IMR-90 (cell line): ENCODE results near the gene NUDT9. TPM values are rescaled to one million over a fixed set of nuclear protein-coding genes. Genes with fewer than 3 reads are reported as not detected.

Source experiments
- ATAC-seq: fragments of 200-7000 bp; cut with Tn5 transposase; 2 replicates; pipeline ENCODE4 v1.9.1; 2020; ENCODE audit warnings: low read depth, mild to moderate bottlenecking, moderate library complexity
- BruUV-seq: library from RNA; stranded (reverse); fragments of 400-500 nt; replicated peaks from 2 replicates; lab custom pipeline; 2021; lab: Mats Ljungman, UMichigan
- CTCF ChIA-PET: fragments of 300-600 bp; formaldehyde crosslinking; extraction: SDS; loops from one replicate; lab custom pipeline; 2021; ENCODE audit warnings: antibody characterized with exemption; lab: Yijun Ruan, JAX
- POLR2A ChIA-PET: fragments of 300-600 bp; sonication (Branson Sonifier 250); formaldehyde crosslinking; loops from one replicate; lab custom pipeline; 2022; ENCODE audit warnings: antibody characterized with exemption; ENCODE audit not compliant: unreplicated experiment; lab: Charles Lee
- DNase-seq: peaks from one replicate; pipeline ENCODE4 v3.0.0; 2013
- H2AFZ ChIP-seq: replicated peaks from 2 replicates; pipeline ENCODE3; 2013; ENCODE audit warnings: low read length, mild to moderate bottlenecking; ENCODE audit not compliant: poor library complexity
- H2AK5ac ChIP-seq: 2 replicates; pipeline ENCODE4 v1.6.1; 2013; ENCODE audit warnings: low read depth, low read length, inconsistent platforms
- H2AK9ac ChIP-seq: replicated peaks from 2 replicates; pipeline ENCODE3; 2013; ENCODE audit warnings: mild to moderate bottlenecking, low read depth, low read length, moderate library complexity; ENCODE audit not compliant: poor library complexity
- H2BK120ac ChIP-seq: 2 replicates; pipeline ENCODE4 v1.6.1; 2013; ENCODE audit warnings: low read depth, low read length, inconsistent platforms
- H2BK15ac ChIP-seq: 3 replicates; pipeline ENCODE4 v1.6.1; 2013; ENCODE audit warnings: low read depth, low read length, inconsistent platforms
- H2BK20ac ChIP-seq: 2 replicates; pipeline ENCODE4 v1.6.1; 2013; ENCODE audit warnings: low read depth, mild to moderate bottlenecking, inconsistent platforms, low read length, moderate library complexity
- H2BK5ac ChIP-seq: 2 replicates; pipeline ENCODE4 v1.6.1; 2013; ENCODE audit warnings: mild to moderate bottlenecking, low read depth, low read length, inconsistent platforms; ENCODE audit not compliant: poor library complexity, severe bottlenecking
- H3K14ac ChIP-seq: replicated peaks from 2 replicates; pipeline ENCODE4 v1.6.1; 2013; ENCODE audit warnings: low read depth, low read length, inconsistent platforms
- H3K18ac ChIP-seq: 2 replicates; pipeline ENCODE4 v1.6.1; 2013; ENCODE audit warnings: low read depth, low read length, control low read depth
- H3K23ac ChIP-seq: 2 replicates; pipeline ENCODE4 v1.6.1; 2013; ENCODE audit warnings: low read depth, low read length, inconsistent platforms
- H3K27ac ChIP-seq: 2 replicates; pipeline ENCODE4 v1.5.1; 2013; ENCODE audit warnings: mild to moderate bottlenecking, control low read depth, low read length; ENCODE audit not compliant: insufficient read depth
- H3K27me3 ChIP-seq: 2 replicates; pipeline ENCODE4 v1.6.1; 2013; ENCODE audit warnings: low read length; ENCODE audit not compliant: control insufficient read depth, insufficient read depth
- H3K36me3 ChIP-seq: 2 replicates; pipeline ENCODE4 v1.6.1; 2013; ENCODE audit warnings: low read length, mixed read lengths; ENCODE audit not compliant: control insufficient read depth, insufficient read depth
- H3K4ac ChIP-seq: 2 replicates; pipeline ENCODE4 v1.6.1; 2013; ENCODE audit warnings: low read depth, low read length, inconsistent platforms
- H3K4me1 ChIP-seq: 2 replicates; pipeline ENCODE4 v1.6.1; 2013; ENCODE audit warnings: low read length, mixed read lengths; ENCODE audit not compliant: control insufficient read depth, insufficient read depth
- H3K4me2 ChIP-seq: 2 replicates; pipeline ENCODE4 v1.6.1; 2013; ENCODE audit warnings: low read depth, mild to moderate bottlenecking, control low read depth, low read length, moderate library complexity
- H3K4me3 ChIP-seq: 2 replicates; pipeline ENCODE4 v1.5.1; 2013; ENCODE audit warnings: low read depth, mild to moderate bottlenecking, control low read depth, low read length, moderate library complexity; ENCODE audit not compliant: insufficient read depth
- H3K56ac ChIP-seq: 2 replicates; pipeline ENCODE4 v1.6.1; 2013; ENCODE audit warnings: low read length, inconsistent platforms; ENCODE audit not compliant: insufficient read depth; ENCODE audit errors: extremely low read depth
- H3K79me1 ChIP-seq, 2 experiments: 2 replicates each; pipeline ENCODE4 v1.6.1; 2013; ENCODE audit warnings: low read length in 2 of 2, inconsistent platforms in 1 of 2, low read depth in 1 of 2
- H3K9ac ChIP-seq: 2 replicates; pipeline ENCODE4 v1.6.1; 2013; ENCODE audit warnings: low read depth, low read length, control low read depth
- H3K9me1 ChIP-seq: 2 replicates; pipeline ENCODE4 v1.6.1; 2013; ENCODE audit warnings: low read length, inconsistent platforms; ENCODE audit not compliant: insufficient read depth
- H3K9me3 ChIP-seq: 2 replicates; pipeline ENCODE4 v1.6.1; 2013; ENCODE audit warnings: low read length; ENCODE audit not compliant: control insufficient read depth, insufficient read depth
- H4K20me1 ChIP-seq: 2 replicates; pipeline ENCODE4 v1.6.1; 2013; ENCODE audit warnings: low read length, inconsistent platforms; ENCODE audit not compliant: insufficient read depth
- H4K5ac ChIP-seq: 2 replicates; pipeline ENCODE4 v1.6.1; 2013; ENCODE audit warnings: mild to moderate bottlenecking, low read depth, low read length, control low read depth
- H4K8ac ChIP-seq, 2 experiments: 2 replicates each; pipeline ENCODE4 v1.6.1; 2013; ENCODE audit warnings: low read depth in 2 of 2, low read length in 2 of 2, control low read depth in 1 of 2, inconsistent platforms in 1 of 2
- H4K91ac ChIP-seq: 2 replicates; pipeline ENCODE4 v1.6.1; 2013; ENCODE audit warnings: low read depth, low read length, inconsistent platforms; ENCODE audit not compliant: insufficient read depth
- BHLHE40 ChIP-seq: fragments of 150-350 bp; IDR thresholded peaks from 2 replicates; pipeline ENCODE4 v1.6.1; 2016; ENCODE audit warnings: mild to moderate bottlenecking, low read depth, low read length
- CEBPB ChIP-seq: IDR thresholded peaks from 2 replicates; pipeline ENCODE4 v1.6.1; 2012; ENCODE audit warnings: low read depth, low read length, improper control_type of control experiment
- CHD1 ChIP-seq: IDR thresholded peaks from 2 replicates; pipeline ENCODE4 v1.6.1; 2012; ENCODE audit warnings: low read depth, low read length, improper control_type of control experiment
- CTCF ChIP-seq: conservative IDR thresholded peaks from 2 replicates; pipeline ENCODE4 v1.5.1; 2012; ENCODE audit warnings: mild to moderate bottlenecking, low read depth, low read length, improper control_type of control experiment
- FOS ChIP-seq: fragments of 150-350 bp; IDR thresholded peaks from 2 replicates; pipeline ENCODE4 v1.6.1; 2016; ENCODE audit warnings: low read depth, low read length
- MAFK ChIP-seq: IDR thresholded peaks from 2 replicates; pipeline ENCODE4 v1.6.1; 2012; ENCODE audit warnings: low read depth, low read length, improper control_type of control experiment
- MAZ ChIP-seq: IDR thresholded peaks from 2 replicates; pipeline ENCODE4 v1.6.1; 2012; ENCODE audit warnings: low read depth, mild to moderate bottlenecking, low read length, improper control_type of control experiment, moderate library complexity, borderline replicate concordance
- MXI1 ChIP-seq: IDR thresholded peaks from 2 replicates; pipeline ENCODE4 v1.6.1; 2012; ENCODE audit warnings: low read depth, mild to moderate bottlenecking, low read length, moderate library complexity, borderline replicate concordance
- NFE2L2 ChIP-seq: fragments of 150-350 bp; IDR thresholded peaks from 2 replicates; pipeline ENCODE4 v1.6.1; 2016; ENCODE audit warnings: low read depth, mild to moderate bottlenecking, low read length
- POLR2A ChIP-seq: IDR thresholded peaks from 2 replicates; pipeline ENCODE4 v1.6.1; 2012; ENCODE audit warnings: mild to moderate bottlenecking, low read depth, low read length
- RAD21 ChIP-seq: IDR thresholded peaks from 2 replicates; pipeline ENCODE4 v1.6.1; 2012; ENCODE audit warnings: low read length, improper control_type of control experiment
- RCOR1 ChIP-seq: IDR thresholded peaks from 2 replicates; pipeline ENCODE4 v1.6.1; 2012; ENCODE audit warnings: mild to moderate bottlenecking, low read length, improper control_type of control experiment; ENCODE audit not compliant: insufficient replicate concordance
- RFX5 ChIP-seq: IDR thresholded peaks from 2 replicates; pipeline ENCODE4 v1.8.0; 2012; ENCODE audit warnings: low read depth, mild to moderate bottlenecking, low read length, moderate library complexity
- SMC3 ChIP-seq: fragments of 150-350 bp; IDR thresholded peaks from 2 replicates; pipeline ENCODE4 v1.6.1; 2016; ENCODE audit warnings: low read depth, mild to moderate bottlenecking, antibody characterized with exemption, low read length, moderate library complexity
- WGBS, 2 experiments: methylation state at CpG; one replicate each; pipeline versions ENCODE4 v1.1.5 to v1.1.7; 2013; ENCODE audit warnings: missing lambda C conversion rate in 2 of 2; ENCODE audit not compliant: insufficient read length in 1 of 2; ENCODE audit errors: extremely low coverage in 2 of 2; 5-methylcytosine and 5-hydroxymethylcytosine counted together
- dilution Hi-C: fragments of 300-500 bp; cut with HindIII; formaldehyde crosslinking; loops from one replicate; pipeline ENCODE4 v1.14.3; 2018; ENCODE audit warnings: low sequenced_read_pairs; ENCODE audit not compliant: unreplicated experiment
- in situ Hi-C: fragments of 300-500 bp; cut with MboI; formaldehyde crosslinking; loops from 3 replicates; pipeline ENCODE4 v1.14.3; 2019; ENCODE audit warnings: low sequenced_read_pairs, inconsistent platforms, mixed read lengths
- intact Hi-C: fragments of 100-400 bp; cut with micrococcal nuclease; formaldehyde crosslinking; loops from 2 replicates; pipeline ENCODE4 v1.10.0; 2022
- polyA plus RNA-seq, 3 experiments: library from polyadenylated mRNA; depleted of rRNA; stranded (reverse); fragments of >200 nt; gene quantifications; 2 replicates each; pipeline ENCODE4 v1.2.3, GENCODE V29; 2012; ENCODE audit warnings: low replicate concordance in 1 of 3
- total RNA-seq: library from RNA; depleted of rRNA; stranded (reverse); fragments of >200 nt; gene quantifications from 2 replicates; pipeline ENCODE4 v1.2.3, GENCODE V29; 2012
- TF ChIP-seq, protein P1 (sequence below): fragments of 150-350 bp; IDR thresholded peaks from 2 replicates; pipeline ENCODE4 v1.6.1; 2016; ENCODE audit warnings: low read depth, mild to moderate bottlenecking, low read length, moderate library complexity, borderline replicate concordance
- TF ChIP-seq, protein P2 (sequence below): fragments of 150-350 bp; IDR thresholded peaks from 2 replicates; pipeline ENCODE4 v1.6.1; 2017; ENCODE audit warnings: mild to moderate bottlenecking, antibody characterized with exemption, low read length, low read depth

The NUDT9 gene
- total and polyA plus RNA-seq, 2 of the 4 experiments (the other 2 are of a cell fraction), result 10.0 to 23.5 TPM

- no peak overlapping the region for H3K56ac ChIP-seq
- DNase-seq (no peak), ATAC-seq (no peak)
- in situ Hi-C loops (no loop called here), intact Hi-C loops (no loop called here), dilution Hi-C loops (no loop called here)
- H3K18ac ChIP-seq, result no peak overlapping the region
- H2AK9ac ChIP-seq, result no peak overlapping the region
- no peak overlapping the region for H2AK5ac ChIP-seq
- H2BK15ac ChIP-seq, result no peak overlapping the region
- no peaks in the 10 kb centered on the region for H3K27me3 ChIP-seq
- H3K4me1 ChIP-seq, result no peaks in the 10 kb centered on the region
- H3K36me3 ChIP-seq, result no peaks in the 10 kb centered on the region
- no TSS peak for BruUV-seq
- H3K4ac ChIP-seq, result no peak overlapping the region
- POLR2A ChIA-PET, result no interaction called here
- no peak overlapping the region for H2BK20ac ChIP-seq
- H4K5ac ChIP-seq, result no peak overlapping the region
- peaks cover 7% of the 10 kb centered on the region; the same call in 1 of the 2 replicates for H4K20me1 ChIP-seq
- H2BK5ac ChIP-seq, result no peak overlapping the region
- no peak overlapping the region for H4K91ac ChIP-seq
- peaks cover 2% of the 10 kb centered on the region; the same call in 1 of the 2 replicates for H3K9me1 ChIP-seq
- CTCF ChIA-PET, result no interaction called here
- H3K14ac ChIP-seq, result no peak overlapping the region
- H3K9ac ChIP-seq, result no peak overlapping the region
- H3K4me2 ChIP-seq, result no peak overlapping the region
- H2AFZ ChIP-seq, result no peak overlapping the region
- H3K23ac ChIP-seq, result no peak overlapping the region
- no peak for TF ChIP-seq MXI1
- TF ChIP-seq NFE2L2, result no peak
- no peak for TF ChIP-seq FOS
- TF ChIP-seq CHD1, result no peak
- TF ChIP-seq MAZ, result no peak
- TF ChIP-seq RCOR1, result no peak
- no peak for TF ChIP-seq RFX5
- TF ChIP-seq, protein P1, sequence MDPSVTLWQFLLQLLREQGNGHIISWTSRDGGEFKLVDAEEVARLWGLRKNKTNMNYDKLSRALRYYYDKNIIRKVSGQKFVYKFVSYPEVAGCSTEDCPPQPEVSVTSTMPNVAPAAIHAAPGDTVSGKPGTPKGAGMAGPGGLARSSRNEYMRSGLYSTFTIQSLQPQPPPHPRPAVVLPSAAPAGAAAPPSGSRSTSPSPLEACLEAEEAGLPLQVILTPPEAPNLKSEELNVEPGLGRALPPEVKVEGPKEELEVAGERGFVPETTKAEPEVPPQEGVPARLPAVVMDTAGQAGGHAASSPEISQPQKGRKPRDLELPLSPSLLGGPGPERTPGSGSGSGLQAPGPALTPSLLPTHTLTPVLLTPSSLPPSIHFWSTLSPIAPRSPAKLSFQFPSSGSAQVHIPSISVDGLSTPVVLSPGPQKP, result no peak
- TF ChIP-seq CEBPB, result no peak
- no peak for TF ChIP-seq POLR2A
- TF ChIP-seq, protein P2, sequence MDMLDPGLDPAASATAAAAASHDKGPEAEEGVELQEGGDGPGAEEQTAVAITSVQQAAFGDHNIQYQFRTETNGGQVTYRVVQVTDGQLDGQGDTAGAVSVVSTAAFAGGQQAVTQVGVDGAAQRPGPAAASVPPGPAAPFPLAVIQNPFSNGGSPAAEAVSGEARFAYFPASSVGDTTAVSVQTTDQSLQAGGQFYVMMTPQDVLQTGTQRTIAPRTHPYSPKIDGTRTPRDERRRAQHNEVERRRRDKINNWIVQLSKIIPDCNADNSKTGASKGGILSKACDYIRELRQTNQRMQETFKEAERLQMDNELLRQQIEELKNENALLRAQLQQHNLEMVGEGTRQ, result no peak
- TF ChIP-seq SMC3, result no peak
- TF ChIP-seq MAFK, result no peak
- TF ChIP-seq CTCF, result no peak
- TF ChIP-seq RAD21, result no peak
- no peak for TF ChIP-seq BHLHE40
- no peak overlapping the region for H2BK120ac ChIP-seq
- peaks cover 23 to 36% of the 10 kb centered on the region in 2 experiments for H3K79me1 ChIP-seq
- H4K8ac ChIP-seq, result no peak overlapping the region
- no peak overlapping the region for H3K4me3 ChIP-seq
- no peak overlapping the region for H3K27ac ChIP-seq
- no peaks in the 10 kb centered on the region for H3K9me3 ChIP-seq
- WGBS, 2 experiments, result no CpG with 5 or more reads among the region's 6 CpGs
Observed at GRCh38 chr4:87428979-87429378, 6.6 kb downstream of the NUDT9 start.
